Endothelial cell of umbilical vein (primary cell): ENCODE data around the gene UVSSA. TPM values are rescaled to one million over a fixed set of nuclear protein-coding genes. Genes with fewer than 3 reads are reported as not detected.

Experiments used
- BruUV-seq: library from RNA; stranded (reverse); fragments of 400-500 nt; replicated peaks from 2 replicates; lab custom pipeline; 2021; lab: Mats Ljungman, UMichigan
- CTCF ChIA-PET: fragments of 300-600, 350-600 bp; sonication (Branson Sonifier 250); formaldehyde crosslinking; loops from one replicate; lab custom pipeline; 2021; ENCODE audit warnings: antibody characterized with exemption, inconsistent platforms; lab: Charles Lee
- POLR2A ChIA-PET: fragments of 300-600, 350-600 bp; sonication (Branson Sonifier 250); formaldehyde crosslinking; loops from one replicate; lab custom pipeline; 2021; ENCODE audit warnings: antibody characterized with exemption, inconsistent platforms; lab: Charles Lee
- DNase-seq: peaks from one replicate; pipeline ENCODE4 v3.0.0-alpha.2; 2011; ENCODE audit warnings: low read depth, low spot score
- FAIRE-seq: peaks from 2 replicates; lab custom pipeline; 2011; peaks lifted over from hg19 to GRCh38; lab: Jason Lieb, UNC
- H2AFZ ChIP-seq: 2 replicates; pipeline ENCODE4 v1.6.0; 2012; ENCODE audit warnings: low read depth, low read length, control low read depth, inconsistent platforms
- H3K27ac ChIP-seq: 2 replicates; pipeline ENCODE4 v1.5.1; 2011; ENCODE audit warnings: low read depth, mild to moderate bottlenecking, control low read depth, low read length, moderate library complexity; ENCODE audit not compliant: insufficient read depth
- H3K27me3 ChIP-seq, 2 experiments: 2 replicates each; pipeline versions ENCODE4 v1.6.0 to v1.6.1; 2011; ENCODE audit warnings: low read length in 2 of 2, mixed read lengths in 1 of 2; ENCODE audit not compliant: control insufficient read depth in 2 of 2, insufficient read depth in 2 of 2
- H3K36me3 ChIP-seq, 2 experiments: 2 replicates in 1 of 2; 3 replicates in 1 of 2; pipeline ENCODE4 v1.5.1; 2011; ENCODE audit warnings: low read length in 2 of 2, mild to moderate bottlenecking in 1 of 2, moderate library complexity in 1 of 2; ENCODE audit not compliant: control insufficient read depth in 2 of 2, insufficient read depth in 2 of 2; ENCODE audit errors: extremely low read depth in 1 of 2
- H3K4me1 ChIP-seq: 3 replicates; pipeline ENCODE4 v1.5.1; 2011; ENCODE audit warnings: mild to moderate bottlenecking, low read length; ENCODE audit not compliant: control insufficient read depth, insufficient read depth; ENCODE audit errors: extremely low read depth
- H3K4me2 ChIP-seq: 2 replicates; pipeline ENCODE4 v1.6.1; 2011; ENCODE audit warnings: low read length, control low read depth, mixed read lengths; ENCODE audit not compliant: insufficient read depth
- H3K4me3 ChIP-seq, 3 experiments: fragments of 200-600 bp in 1 of 3; sonication (generic), shearing (Covaris generic) in 1 of 3; replicated peaks in 1 of 3; 2 replicates each; pipeline ENCODE4 v1.5.1; 2011 to 2016; ENCODE audit warnings: control low read depth in 3 of 3, low read length in 3 of 3, mild to moderate bottlenecking in 2 of 3, inconsistent platforms in 1 of 3, low read depth in 1 of 3, moderate library complexity in 1 of 3; ENCODE audit not compliant: insufficient read depth in 1 of 3
- H3K79me2 ChIP-seq: 2 replicates; pipeline ENCODE4 v1.6.0; 2012; ENCODE audit warnings: low read length, inconsistent platforms; ENCODE audit not compliant: control insufficient read depth, insufficient read depth
- H3K9ac ChIP-seq: replicated peaks from 2 replicates; pipeline ENCODE3; 2011; ENCODE audit warnings: low read length, control low read depth; ENCODE audit not compliant: insufficient read depth; ENCODE audit errors: extremely low read depth
- H3K9me1 ChIP-seq: replicated peaks from 3 replicates; pipeline ENCODE4 v1.6.0; 2011; ENCODE audit warnings: mild to moderate bottlenecking, low read length; ENCODE audit not compliant: control insufficient read depth, insufficient read depth; ENCODE audit errors: extremely low read depth
- H3K9me3 ChIP-seq: replicated peaks from 2 replicates; pipeline ENCODE4 v1.5.1; 2012; ENCODE audit warnings: low read length, inconsistent platforms; ENCODE audit not compliant: control insufficient read depth, insufficient read depth
- H4K20me1 ChIP-seq: replicated peaks from 2 replicates; pipeline ENCODE3; 2011; ENCODE audit warnings: mild to moderate bottlenecking, low read length; ENCODE audit not compliant: control insufficient read depth, insufficient read depth; ENCODE audit errors: extremely low read depth
- EZH2 ChIP-seq: IDR thresholded peaks from 2 replicates; pipeline ENCODE4 v1.6.1; 2012; ENCODE audit warnings: borderline replicate concordance, low read depth, mild to moderate bottlenecking, moderate library complexity, low read length, inconsistent platforms; ENCODE audit not compliant: severe bottlenecking
- FOS ChIP-seq: IDR thresholded peaks from 2 replicates; pipeline ENCODE4 v1.6.1; 2011; ENCODE audit warnings: mild to moderate bottlenecking, low read length, moderate library complexity, borderline replicate concordance; ENCODE audit not compliant: insufficient read depth
- GATA2 ChIP-seq: IDR thresholded peaks from 2 replicates; pipeline ENCODE4 v1.7.0; 2011; ENCODE audit warnings: low read depth, mild to moderate bottlenecking, moderate library complexity, mixed read lengths, low read length; ENCODE audit not compliant: insufficient read length, insufficient read depth
- JUN ChIP-seq: IDR thresholded peaks from 2 replicates; pipeline ENCODE4 v1.6.1; 2011; ENCODE audit warnings: borderline replicate concordance, low read depth; ENCODE audit not compliant: insufficient read length, insufficient read depth
- MYC ChIP-seq: IDR thresholded peaks from one replicate; pipeline ENCODE4 v1.6.1; 2011; ENCODE audit warnings: mild to moderate bottlenecking, low read depth, low read length
- POLR2A ChIP-seq: IDR thresholded peaks from 2 replicates; pipeline ENCODE4 v1.6.1; 2012; ENCODE audit warnings: low read depth, mild to moderate bottlenecking, control low read depth, low read length
- POLR2AphosphoS5 ChIP-seq: IDR thresholded peaks from 2 replicates; pipeline ENCODE4 v1.6.1; 2012; ENCODE audit warnings: low read depth, mild to moderate bottlenecking, control low read depth, low read length, moderate library complexity; ENCODE audit not compliant: insufficient read depth
- dilution Hi-C: fragments of 300-500 bp; cut with MboI; formaldehyde crosslinking; loops from one replicate; pipeline ENCODE4 v1.15.0; 2019; ENCODE audit warnings: low sequenced_read_pairs; ENCODE audit not compliant: extremely low pct_ligation_motif_present
- intact Hi-C: fragments of 100-400 bp; cut with micrococcal nuclease; formaldehyde crosslinking; loops from one replicate; pipeline ENCODE4 v1.10.0; 2022
- polyA plus RNA-seq, 4 experiments: library from polyadenylated mRNA; depleted of rRNA in 3 of 4; stranded (reverse) in 3 of 4; unstranded in 1 of 4; fragments of >200 nt; gene quantifications; 2 replicates each; pipeline versions ENCODE4 v1.2.1 to v1.2.3, GENCODE V29; 2011 to 2012; ENCODE audit warnings: missing spikeins in 1 of 4
- total RNA-seq: library from RNA; stranded (reverse); gene quantifications from 2 replicates; pipeline ENCODE4 v1.2.3, GENCODE V29; 2021
- TF ChIP-seq, protein P1 (sequence below): IDR thresholded peaks from 2 replicates; pipeline ENCODE4 v1.6.1; 2011; ENCODE audit not compliant: insufficient read depth, insufficient read length
- TF ChIP-seq, protein P2 (sequence below), 2 donors: IDR thresholded peaks; 1 replicate in 1 of 2; 2 replicates in 1 of 2; pipeline ENCODE4 v1.5.1; 2011; ENCODE audit warnings: low read length in 2 of 2, mild to moderate bottlenecking in 2 of 2, moderate library complexity in 2 of 2, control low read depth in 1 of 2, inconsistent platforms in 1 of 2, low read depth in 1 of 2; ENCODE audit not compliant: insufficient read depth in 1 of 2; ENCODE audit errors: extremely low read depth in 1 of 2

The UVSSA gene
- total and polyA plus RNA-seq, 2 donors (not counting 3 experiments of a cell fraction or from before 2014, with no cell fraction given), result 7.1 to 14.9 TPM

DNA sequence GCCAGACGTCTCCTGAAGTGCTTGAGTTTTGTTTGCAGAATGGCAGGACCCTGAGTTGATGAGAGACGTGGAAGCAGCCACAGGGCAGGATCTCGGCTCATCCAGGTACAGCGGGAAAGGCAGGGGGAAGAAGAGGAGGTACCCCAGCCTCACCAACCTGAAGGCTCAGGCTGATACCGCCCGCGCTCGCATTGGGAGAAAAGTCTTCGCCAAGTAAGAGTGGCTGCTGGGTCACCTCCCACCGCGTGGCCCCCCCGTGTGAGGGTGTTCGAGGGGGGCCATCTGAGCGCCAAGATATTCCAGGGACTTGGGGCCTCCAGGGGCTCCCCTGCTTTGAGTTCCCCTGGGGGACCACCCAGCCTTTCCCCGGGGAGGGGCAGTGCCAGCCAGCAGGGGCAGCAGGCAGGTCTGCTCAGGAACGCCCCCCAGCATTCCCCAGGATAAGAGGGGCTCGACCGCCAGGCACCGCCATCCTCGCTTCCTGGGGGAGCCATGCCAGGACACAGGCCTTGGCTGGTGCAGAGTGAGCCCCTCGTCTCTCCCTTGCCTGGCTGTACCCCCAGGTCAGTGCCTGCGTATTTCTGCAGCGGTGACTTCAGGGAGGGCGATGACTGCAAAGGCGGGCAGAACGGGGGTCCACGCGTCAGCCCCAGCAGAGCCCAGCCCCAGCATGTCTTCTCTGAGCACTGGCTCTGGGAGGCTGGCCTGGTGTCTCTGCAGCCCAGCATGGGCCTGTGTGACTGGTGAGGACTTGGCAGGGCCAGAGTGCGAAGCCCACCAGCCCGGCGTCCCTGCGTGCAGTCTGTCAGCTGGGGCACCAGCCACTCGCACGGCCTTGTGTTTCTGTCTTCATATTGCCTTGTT is 37.0 kb downstream of the UVSSA start:
- Histone ChIP-seq H2AFZ (no peak overlapping the region), H4K20me1 (no peaks in the 10 kb centered on the region), H3K4me1 (no peaks in the 10 kb centered on the region), H3K4me2 (no peak overlapping the region), H3K27ac (no peak overlapping the region), H3K9me1 (no peaks in the 10 kb centered on the region), H3K36me3 (no peaks in the 10 kb centered on the region), H3K4me3 (no peak overlapping the region), H3K79me2 (no peaks in the 10 kb centered on the region), H3K27me3 (no peaks in the 10 kb centered on the region), H3K9me3 (no peaks in the 10 kb centered on the region), H3K9ac (no peak overlapping the region)
- no TSS peak for BruUV-seq
- no peak for DNase-seq
- dilution Hi-C loops (no loop called here), intact Hi-C loops (no loop called here)
- ChIA-PET CTCF (no interaction called here), POLR2A (no interaction called here)
- FAIRE-seq, result no peak
- TF ChIP-seq MYC, result no peak
- no peak for TF ChIP-seq GATA2
- no peak for TF ChIP-seq FOS
- no peak for TF ChIP-seq JUN
- no peak for TF ChIP-seq POLR2AphosphoS5
- TF ChIP-seq, protein P1, sequence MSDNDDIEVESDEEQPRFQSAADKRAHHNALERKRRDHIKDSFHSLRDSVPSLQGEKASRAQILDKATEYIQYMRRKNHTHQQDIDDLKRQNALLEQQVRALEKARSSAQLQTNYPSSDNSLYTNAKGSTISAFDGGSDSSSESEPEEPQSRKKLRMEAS, result no peak
- TF ChIP-seq, protein P2, sequence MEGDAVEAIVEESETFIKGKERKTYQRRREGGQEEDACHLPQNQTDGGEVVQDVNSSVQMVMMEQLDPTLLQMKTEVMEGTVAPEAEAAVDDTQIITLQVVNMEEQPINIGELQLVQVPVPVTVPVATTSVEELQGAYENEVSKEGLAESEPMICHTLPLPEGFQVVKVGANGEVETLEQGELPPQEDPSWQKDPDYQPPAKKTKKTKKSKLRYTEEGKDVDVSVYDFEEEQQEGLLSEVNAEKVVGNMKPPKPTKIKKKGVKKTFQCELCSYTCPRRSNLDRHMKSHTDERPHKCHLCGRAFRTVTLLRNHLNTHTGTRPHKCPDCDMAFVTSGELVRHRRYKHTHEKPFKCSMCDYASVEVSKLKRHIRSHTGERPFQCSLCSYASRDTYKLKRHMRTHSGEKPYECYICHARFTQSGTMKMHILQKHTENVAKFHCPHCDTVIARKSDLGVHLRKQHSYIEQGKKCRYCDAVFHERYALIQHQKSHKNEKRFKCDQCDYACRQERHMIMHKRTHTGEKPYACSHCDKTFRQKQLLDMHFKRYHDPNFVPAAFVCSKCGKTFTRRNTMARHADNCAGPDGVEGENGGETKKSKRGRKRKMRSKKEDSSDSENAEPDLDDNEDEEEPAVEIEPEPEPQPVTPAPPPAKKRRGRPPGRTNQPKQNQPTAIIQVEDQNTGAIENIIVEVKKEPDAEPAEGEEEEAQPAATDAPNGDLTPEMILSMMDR (IDR thresholded peaks at IDR 0.05; ENCODE audit: extremely low read depth in 1 of 2, insufficient read depth in 1 of 2, low read depth in 1 of 2, low read length in 2 of 2), result no peak
- no peak for TF ChIP-seq POLR2A
- TF ChIP-seq EZH2, result no peak
